Measurements from ENCODE around the gene DTNB. TPM values are rescaled to one million over a fixed set of nuclear protein-coding genes. Genes with fewer than 3 reads are reported as not detected.
A peak's percentile ranks its signal among the peaks of the same experiment; 100 is the strongest.

Gene DTNB
- total RNA-seq, 1 experiment from 2014 or later = 26.3 TPM

DNA sequence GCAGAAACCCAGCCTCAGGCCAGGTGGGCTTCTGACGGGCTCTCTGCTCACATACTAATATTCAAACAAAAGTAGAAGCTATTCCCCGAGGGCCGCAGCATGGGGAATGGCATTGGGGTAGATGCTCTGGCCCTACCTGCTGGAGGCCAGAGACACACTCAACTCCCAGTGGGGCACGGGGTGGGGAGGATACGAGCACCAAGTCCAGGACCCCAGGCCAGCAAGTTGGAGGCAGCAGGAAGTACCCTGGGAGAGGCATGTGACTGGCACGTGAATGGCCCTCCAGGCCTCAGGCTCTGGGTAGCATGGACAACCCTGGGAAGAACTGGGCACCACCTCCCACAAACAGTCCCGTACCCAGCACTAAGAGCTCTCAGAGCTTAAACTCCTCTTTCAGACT lies 335.5 kb downstream of the DTNB start:
- H3K27me3 Mint-ChIP-seq (ENCODE audit: insufficient read depth, unreplicated experiment) = no peaks in the 10 kb centered on the region
- no peak overlapping the region for H3K27ac Mint-ChIP-seq (ENCODE audit: low read depth, unreplicated experiment)
- DNase-seq (ENCODE audit: unreplicated experiment) = no peak
- no TSS peak for BruUV-seq (replicated peaks)
- ChIA-PET POLR2A (no interaction called here), CTCF (no interaction called here)
- H3K4me1 Mint-ChIP-seq (ENCODE audit: insufficient read depth, unreplicated experiment) = no peaks in the 10 kb centered on the region
- no peak overlapping the region for H3K4me3 Mint-ChIP-seq (ENCODE audit: unreplicated experiment)
- intact Hi-C loops (cut with micrococcal nuclease) = no loop called here
- H3K9me3 Mint-ChIP-seq (ENCODE audit: unreplicated experiment) = no peaks in the 10 kb centered on the region
- H3K36me3 Mint-ChIP-seq (ENCODE audit: insufficient read depth, unreplicated experiment) = no peaks in the 10 kb centered on the region
- TF ChIP-seq, protein P1, sequence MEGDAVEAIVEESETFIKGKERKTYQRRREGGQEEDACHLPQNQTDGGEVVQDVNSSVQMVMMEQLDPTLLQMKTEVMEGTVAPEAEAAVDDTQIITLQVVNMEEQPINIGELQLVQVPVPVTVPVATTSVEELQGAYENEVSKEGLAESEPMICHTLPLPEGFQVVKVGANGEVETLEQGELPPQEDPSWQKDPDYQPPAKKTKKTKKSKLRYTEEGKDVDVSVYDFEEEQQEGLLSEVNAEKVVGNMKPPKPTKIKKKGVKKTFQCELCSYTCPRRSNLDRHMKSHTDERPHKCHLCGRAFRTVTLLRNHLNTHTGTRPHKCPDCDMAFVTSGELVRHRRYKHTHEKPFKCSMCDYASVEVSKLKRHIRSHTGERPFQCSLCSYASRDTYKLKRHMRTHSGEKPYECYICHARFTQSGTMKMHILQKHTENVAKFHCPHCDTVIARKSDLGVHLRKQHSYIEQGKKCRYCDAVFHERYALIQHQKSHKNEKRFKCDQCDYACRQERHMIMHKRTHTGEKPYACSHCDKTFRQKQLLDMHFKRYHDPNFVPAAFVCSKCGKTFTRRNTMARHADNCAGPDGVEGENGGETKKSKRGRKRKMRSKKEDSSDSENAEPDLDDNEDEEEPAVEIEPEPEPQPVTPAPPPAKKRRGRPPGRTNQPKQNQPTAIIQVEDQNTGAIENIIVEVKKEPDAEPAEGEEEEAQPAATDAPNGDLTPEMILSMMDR (IDR thresholded peaks at IDR 0.05; ENCODE audit: unreplicated experiment) = no peak

DNA sequence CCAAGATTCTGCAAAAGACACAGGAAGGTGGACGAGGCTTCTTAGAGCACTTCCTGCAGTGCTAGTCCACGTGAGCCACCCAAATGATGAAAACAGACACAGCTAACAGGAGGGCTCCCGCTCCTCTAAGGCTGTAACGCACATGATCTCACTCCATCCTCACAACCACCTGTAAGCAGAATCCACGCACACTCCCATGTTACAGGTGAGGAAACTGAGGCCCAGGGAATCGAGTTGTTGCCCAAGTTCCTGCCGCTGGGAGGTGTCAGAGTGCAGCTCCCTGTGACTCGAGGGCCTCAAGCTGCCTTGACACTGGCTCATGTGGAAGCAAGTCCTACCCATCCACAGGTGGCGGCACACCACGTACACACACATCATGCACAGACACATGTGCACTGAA lies 336.1 kb downstream of the DTNB start:
- no TSS peak for BruUV-seq (replicated peaks)
- Mint-ChIP-seq H3K4me3 (ENCODE audit: unreplicated experiment) (no peak overlapping the region), H3K36me3 (ENCODE audit: insufficient read depth, unreplicated experiment) (no peaks in the 10 kb centered on the region), H3K4me1 (ENCODE audit: insufficient read depth, unreplicated experiment) (no peaks in the 10 kb centered on the region), H3K9me3 (ENCODE audit: unreplicated experiment) (no peaks in the 10 kb centered on the region), H3K27me3 (ENCODE audit: insufficient read depth, unreplicated experiment) (no peaks in the 10 kb centered on the region), H3K27ac (ENCODE audit: low read depth, unreplicated experiment) (peak overlapping the region; percentile 14)
- intact Hi-C loops (cut with micrococcal nuclease) = no loop called here
- CTCF ChIA-PET = no interaction called here
- TF ChIP-seq, protein P1 (IDR thresholded peaks at IDR 0.05; ENCODE audit: unreplicated experiment) = no peak
- POLR2A ChIA-PET = no interaction called here
- no peak for DNase-seq (ENCODE audit: unreplicated experiment)

DNA sequence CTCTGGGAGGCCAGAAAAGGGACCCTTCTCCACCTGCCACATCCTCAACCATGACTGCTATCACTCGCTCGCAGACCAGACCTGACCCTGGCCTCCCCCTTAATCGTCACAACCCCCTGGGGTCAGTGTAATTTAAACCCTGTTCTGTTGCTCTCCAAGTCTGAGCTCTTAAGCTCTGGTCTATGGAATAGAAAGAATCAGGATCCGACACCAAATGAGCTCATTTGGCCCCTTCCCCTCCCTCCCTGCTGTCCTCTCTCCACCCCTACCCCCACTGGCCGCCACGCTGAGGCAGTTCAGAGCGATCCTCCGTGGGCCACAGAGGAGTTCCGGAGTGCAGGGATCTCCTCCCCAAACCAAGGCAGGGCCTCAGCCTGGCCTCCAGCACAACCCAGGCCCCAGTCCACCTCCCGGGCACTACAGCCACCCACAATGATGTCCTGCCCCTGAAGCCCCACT lies 337.0 kb downstream of the DTNB start:
- CTCF ChIA-PET = no interaction called here
- Mint-ChIP-seq H3K27ac (ENCODE audit: low read depth, unreplicated experiment) (peak overlapping the region; percentile 14), H3K36me3 (ENCODE audit: insufficient read depth, unreplicated experiment) (no peaks in the 10 kb centered on the region), H3K27me3 (ENCODE audit: insufficient read depth, unreplicated experiment) (no peaks in the 10 kb centered on the region), H3K4me3 (ENCODE audit: unreplicated experiment) (no peak overlapping the region), H3K4me1 (ENCODE audit: insufficient read depth, unreplicated experiment) (no peaks in the 10 kb centered on the region), H3K9me3 (ENCODE audit: unreplicated experiment) (no peaks in the 10 kb centered on the region)
- no TSS peak for BruUV-seq (replicated peaks)
- POLR2A ChIA-PET = no interaction called here
- DNase-seq (ENCODE audit: unreplicated experiment) = no peak
- TF ChIP-seq, protein P1 (IDR thresholded peaks at IDR 0.05; ENCODE audit: unreplicated experiment) = no peak
- intact Hi-C loops (cut with micrococcal nuclease) = no loop called here

DNA sequence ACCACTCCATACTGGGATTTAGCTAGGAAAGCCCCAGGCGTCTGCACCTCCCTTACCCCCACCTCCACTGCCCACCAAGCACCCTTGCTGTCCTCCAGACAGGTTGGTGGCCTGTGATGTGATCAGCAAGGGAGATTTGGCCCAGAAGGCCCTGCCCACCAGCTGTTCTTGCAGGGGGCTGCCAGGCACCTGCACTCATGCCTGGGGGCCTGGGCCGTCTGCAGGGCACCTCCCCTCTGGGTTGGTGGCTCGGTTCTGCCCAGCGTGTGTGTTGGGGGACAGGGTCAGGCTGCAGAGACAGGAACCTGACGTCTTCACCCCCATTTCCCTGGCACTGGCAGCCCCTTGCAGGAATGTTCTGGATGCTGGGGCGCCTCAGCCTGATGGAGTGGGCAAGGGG lies 337.4 kb downstream of the DTNB start:
- BruUV-seq (replicated peaks) = no TSS peak
- CTCF ChIA-PET = no interaction called here
- DNase-seq (ENCODE audit: unreplicated experiment) = no peak

More for the DNA sequence above, 337.4 kb downstream of the DTNB start:
- TF ChIP-seq, protein P1 (IDR thresholded peaks at IDR 0.05; ENCODE audit: unreplicated experiment) = no peak
- POLR2A ChIA-PET = no interaction called here
- intact Hi-C loops (cut with micrococcal nuclease) = no loop called here
- Mint-ChIP-seq H3K9me3 (ENCODE audit: unreplicated experiment) (no peaks in the 10 kb centered on the region), H3K27me3 (ENCODE audit: insufficient read depth, unreplicated experiment) (no peaks in the 10 kb centered on the region), H3K4me1 (ENCODE audit: insufficient read depth, unreplicated experiment) (no peaks in the 10 kb centered on the region), H3K4me3 (ENCODE audit: unreplicated experiment) (no peak overlapping the region), H3K27ac (ENCODE audit: low read depth, unreplicated experiment) (no peak overlapping the region), H3K36me3 (ENCODE audit: insufficient read depth, unreplicated experiment) (no peaks in the 10 kb centered on the region)
